HG03460 (cell line): Measurements from ENCODE around the gene ZSWIM6.

ENCODE experiments used
- ATAC-seq: cut with Tn5 transposase; IDR thresholded peaks from one replicate; pipeline ENCODE4 v1.9.1; 2021; ENCODE audit not compliant: unreplicated experiment

ZSWIM6 gene

DNA sequence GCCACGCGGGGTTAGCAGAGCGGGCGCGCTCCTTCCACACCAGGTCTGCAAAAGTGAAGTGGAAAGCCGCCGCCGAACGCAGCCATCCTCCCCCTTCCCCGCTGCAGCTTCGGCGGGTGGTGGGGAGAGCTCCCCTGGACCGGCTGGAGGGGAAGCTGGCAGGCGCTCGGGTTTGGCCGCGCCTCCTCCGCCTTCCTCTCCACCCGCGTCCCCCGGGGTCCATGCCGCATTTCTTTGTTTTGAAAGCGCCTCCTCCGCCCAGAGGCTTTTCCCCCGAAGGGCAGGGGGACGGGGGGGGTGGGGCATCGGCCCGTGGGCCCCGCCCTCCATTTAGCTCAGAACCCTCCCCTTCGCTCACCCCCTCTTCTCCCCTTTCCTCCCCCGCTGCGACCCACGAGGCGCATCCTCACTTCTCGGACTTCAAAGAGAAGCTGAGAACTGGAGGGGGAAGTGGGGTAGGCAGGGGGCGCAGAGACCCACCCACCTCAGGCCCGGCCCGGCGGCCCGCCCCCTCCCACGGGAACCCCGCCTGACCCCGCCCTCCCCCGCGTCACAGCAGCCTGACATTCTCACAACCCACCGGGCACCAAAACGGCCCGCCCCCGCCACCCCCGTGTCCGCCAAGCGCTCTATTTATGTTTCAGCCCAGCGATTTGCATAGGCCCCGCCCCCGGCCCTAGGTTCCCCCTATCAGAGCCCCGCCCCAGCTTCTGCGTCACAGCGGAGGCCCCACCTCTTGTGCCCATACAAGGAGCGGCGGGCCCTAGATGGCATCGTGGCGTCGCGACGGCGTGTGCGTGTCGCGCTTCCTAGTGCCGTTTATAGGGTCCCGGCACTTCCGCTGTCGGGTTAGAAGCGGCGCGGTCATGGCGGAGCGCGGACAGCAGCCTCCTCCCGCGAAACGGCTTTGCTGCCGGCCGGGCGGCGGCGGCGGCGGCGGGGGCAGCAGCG lies at the start of gene ZSWIM6:
Gene ZSWIM6, plus strand, starts transcription at position 852 of the 951 bp plus-strand sequence. Its CDS starts 15 bp downstream, at position 867.
- ATAC-seq: peak; percentile 79

DNA sequence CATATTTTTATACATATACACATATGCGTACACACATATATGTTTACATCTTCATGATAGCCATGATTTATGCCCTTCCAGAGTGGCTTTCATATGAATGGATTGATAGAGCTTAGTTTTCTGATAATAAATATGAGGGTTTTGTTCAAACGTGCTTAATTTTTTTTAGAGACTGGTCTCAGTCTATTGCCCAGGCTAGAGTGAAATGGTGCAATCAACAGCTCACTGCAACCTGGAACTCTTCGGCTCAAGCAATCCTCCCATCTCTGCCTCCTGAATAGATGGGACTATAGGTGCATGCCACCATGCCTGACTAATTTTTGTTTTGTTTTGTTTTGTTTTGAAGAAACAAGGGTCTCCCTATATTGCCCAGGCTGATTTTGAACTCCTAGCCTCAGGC lies 48.6 kb upstream of the ZSWIM6 start:
- no peak for ATAC-seq

DNA sequence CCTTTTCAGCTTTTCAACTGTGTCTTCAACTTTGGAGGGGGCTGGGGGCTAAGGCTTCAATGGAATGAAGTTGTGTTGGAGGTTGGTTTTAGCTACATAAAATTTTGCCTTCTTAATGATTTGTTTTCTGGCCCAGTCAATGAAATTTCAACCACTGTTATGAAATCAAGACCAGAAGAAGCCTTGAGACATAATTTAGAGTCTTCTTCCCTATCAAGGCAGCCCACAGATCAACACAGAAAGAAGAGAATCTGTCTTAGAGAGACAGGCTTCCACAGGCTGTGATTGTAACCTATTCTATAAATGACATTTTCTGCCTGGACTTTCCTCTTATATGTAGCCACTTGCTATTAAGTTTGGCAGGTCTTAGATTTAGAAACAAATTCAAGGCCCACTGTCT lies 46.5 kb upstream of the ZSWIM6 start:
- ATAC-seq: no peak

DNA sequence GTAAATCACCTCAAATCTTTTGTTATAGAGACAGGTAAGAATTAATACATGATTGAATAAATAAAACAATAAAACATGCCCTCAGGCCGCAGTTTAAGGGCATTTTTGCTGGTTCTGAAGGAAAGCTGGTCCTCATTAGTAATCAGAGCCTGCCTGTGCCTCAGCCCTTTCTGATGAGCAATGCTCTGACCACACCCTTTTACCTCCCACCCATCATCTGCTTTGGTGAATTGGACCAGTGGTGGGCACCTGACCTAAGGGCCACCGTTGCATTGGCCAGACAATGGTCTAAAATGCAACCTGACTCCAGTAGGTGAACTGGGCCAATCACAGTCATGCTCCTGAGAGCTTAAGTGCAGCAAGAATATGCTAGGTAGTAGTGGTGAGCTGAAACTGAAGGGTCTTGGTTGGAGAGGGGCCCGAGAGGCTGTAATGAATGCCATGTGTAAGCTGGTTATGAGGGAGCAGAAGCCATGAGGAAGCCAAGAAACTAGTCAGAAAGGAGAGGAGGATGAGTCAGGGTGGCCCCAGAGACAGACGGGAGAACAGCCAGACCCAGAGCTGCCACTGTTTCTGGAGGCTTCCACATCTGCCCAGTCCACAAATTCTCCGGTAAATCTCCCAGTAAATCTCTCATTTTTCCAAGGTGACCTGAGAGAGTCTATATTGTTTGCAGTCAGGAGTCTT lies 45.5 kb upstream of the ZSWIM6 start:
- no peak for ATAC-seq

DNA sequence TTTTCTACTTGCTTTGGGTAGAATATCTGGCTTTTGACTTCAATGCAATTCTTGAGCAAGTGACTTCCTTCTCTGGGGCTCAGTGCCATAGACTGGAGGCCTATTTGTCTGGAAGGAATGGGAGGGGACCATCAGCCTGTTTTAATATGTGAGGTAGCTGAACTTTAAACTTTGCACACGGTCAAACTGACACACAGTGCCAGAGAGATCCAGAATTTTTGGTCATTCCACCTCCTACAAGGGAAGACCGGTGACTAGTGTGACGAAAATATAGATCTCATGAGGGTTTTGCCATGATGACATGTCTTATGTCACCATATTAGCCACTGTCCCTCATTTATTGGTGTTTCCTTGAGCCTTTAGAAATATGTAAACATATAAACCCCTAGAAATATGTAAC lies 44.6 kb upstream of the ZSWIM6 start:
- no peak for ATAC-seq

DNA sequence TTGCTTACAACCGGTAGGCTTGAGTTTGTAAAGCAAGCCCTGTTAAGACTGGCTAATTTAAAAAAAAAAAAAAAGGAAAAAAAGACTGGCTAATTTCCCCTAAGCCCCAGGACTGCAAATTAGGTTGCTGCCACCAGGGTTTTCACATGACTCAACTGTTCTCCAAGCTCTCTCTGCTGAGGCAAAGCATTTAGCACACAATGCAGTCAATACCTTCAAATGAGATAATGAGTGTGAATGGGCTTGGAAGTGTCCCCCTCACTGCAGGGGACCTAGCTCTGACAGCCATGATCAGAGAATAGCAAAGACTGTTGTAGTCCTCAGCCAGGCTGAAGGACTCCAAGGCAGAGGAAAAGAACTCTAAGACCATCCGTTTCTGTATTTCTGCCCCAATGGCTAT lies 42.8 kb upstream of the ZSWIM6 start:
- no peak for ATAC-seq

DNA sequence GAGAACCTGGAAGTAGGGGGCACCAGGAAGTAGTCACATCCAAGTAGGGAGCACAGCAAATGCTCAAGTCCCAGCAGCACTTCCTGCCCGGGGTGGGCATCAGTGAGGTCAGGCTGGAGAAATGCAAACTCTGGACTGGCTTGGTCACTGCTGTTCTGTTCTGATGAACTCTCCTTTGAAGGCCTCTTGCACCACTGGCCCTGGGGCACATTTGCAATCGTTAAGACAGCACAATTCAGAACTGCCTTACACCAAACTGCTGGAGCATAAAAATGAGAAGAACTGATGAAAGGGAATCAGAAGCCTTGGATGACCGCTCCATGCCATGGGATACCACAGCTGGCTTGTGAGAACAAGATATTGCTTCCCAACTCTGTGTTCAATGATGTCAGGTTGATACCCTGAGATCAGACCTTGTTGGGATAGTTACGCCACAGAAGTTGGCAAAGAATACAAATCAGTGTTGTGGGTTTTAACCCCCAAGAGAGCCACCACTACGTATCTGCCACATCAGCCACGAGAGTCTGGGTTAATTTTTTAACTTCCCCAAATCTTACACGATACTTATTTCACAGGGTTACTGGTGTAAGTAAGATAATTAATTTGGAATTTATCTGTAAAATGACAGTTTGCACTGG lies 42.3 kb upstream of the ZSWIM6 start:
- ATAC-seq: no peak

DNA sequence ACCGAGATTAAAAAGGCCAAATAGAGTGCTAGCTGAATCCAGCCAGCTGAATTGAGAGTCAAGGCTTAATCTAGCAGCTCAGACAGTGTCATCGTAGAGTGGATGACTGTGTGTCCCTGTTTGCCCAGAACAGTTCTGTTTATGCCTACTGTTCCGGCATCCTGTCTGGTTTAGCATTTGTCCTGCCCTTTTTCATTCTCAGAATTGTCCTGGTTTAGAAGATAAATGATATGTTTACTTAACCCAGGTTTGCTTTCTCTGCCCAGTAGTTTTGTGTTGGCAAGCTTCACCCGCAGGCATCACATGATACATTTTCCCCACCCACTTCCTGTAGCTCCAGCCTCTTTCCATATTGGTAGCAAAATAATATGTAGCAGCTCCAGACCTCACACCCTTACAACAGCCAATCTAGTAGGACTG lies 41.3 kb upstream of the ZSWIM6 start:
- ATAC-seq: no peak

DNA sequence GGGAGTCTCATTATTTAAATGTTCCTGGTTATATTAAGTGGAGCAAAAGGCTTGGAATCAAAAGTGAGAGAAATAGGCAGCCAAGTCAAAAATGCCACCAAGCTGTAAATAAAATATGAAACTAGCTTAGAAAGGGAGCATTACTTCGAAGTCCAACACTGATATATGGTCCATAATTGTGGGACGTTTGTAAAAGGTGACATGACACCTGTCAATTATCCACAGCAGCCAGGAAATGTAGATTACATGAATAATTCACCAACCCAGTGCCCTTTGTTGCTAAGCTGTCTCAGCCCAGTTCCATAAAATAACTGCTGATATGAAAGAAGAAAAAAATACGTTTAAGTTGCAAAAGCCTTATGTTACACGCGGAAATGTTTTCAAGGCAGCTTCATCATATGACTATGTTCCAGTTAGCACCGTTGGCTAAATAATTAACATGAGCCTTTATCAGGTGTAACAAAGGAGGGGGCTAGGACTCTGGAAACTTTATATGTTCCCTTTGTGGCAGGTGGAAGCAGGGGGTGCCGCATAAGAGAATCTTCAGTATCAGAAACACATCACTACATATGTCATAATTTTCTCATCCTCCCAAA lies 39.9 kb upstream of the ZSWIM6 start:
- ATAC-seq: no peak

DNA sequence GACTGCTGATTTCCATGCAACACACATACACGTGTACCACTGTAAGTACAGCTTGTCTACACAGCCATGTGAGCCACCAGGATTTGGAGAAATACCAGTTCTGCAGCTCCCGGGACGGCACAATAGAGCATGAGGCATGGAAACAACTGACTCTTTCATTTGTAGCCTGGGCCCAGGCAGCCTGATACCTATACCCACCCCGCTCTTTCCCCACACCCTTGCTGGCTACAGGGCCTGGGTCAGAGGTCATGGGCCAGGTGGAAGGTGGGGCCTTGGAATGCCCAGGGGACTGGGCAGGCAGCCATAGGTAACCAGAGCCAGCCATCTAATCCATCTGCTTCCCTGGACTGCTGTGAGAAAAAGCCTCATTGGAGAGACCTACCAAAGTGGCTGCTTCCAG lies 39.0 kb upstream of the ZSWIM6 start:
- no peak for ATAC-seq

DNA sequence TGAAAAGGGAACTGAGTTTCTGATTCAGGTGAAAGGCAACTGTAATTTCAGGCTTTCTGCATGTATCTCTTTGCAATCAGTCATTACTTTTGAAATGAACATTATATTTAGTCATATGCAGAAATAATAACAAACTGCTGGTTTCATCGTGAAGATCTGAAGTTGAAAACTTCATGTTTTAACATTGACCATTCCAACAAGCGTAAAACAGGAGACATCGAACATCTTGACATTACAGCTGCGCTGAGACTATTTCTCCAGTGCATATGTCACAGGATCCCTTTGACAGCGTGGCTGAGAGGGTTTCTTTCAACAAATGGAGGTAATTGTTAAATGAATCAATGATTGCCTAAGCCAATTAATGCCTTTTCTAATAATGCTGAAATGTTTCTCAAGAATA lies 38.2 kb upstream of the ZSWIM6 start:
- no peak for ATAC-seq

DNA sequence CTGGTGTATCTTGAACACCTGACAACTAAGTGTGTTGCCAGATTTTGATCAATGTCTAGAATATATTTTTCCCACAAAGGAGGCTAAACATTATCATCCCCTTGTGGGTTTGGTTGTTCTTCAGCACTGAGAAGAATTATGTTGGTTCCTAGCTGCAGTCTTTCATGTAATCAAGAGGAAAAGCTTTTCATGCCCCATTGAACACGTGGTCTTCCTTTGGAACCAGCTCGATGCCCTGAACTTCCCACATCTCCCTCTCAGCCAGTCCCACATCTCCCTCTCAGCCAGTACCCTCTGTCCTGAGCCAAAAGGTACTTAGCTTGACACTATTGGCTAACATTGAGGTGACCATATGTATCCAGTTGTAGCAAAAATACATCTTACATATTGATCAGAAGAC lies 36.7 kb upstream of the ZSWIM6 start:
- no peak for ATAC-seq

DNA sequence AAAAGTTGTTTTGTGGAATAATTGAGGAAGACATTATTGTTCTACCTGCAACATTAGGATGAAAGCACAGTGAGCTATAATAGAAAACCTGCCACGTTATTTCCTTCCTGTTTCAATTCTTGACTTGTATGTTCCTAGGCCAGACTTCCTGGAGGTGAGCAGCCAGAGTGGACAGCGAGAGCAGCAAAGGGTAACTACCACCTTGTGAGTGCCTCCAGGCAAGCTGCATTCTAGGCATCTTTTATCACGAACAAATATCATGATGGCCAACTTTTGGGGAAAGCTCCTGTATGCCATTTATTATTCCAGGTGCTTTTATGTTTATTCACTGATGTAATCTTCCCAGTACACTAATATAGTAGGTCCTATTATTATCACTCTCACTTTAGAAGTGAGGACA lies 34.0 kb upstream of the ZSWIM6 start:
- ATAC-seq: no peak

DNA sequence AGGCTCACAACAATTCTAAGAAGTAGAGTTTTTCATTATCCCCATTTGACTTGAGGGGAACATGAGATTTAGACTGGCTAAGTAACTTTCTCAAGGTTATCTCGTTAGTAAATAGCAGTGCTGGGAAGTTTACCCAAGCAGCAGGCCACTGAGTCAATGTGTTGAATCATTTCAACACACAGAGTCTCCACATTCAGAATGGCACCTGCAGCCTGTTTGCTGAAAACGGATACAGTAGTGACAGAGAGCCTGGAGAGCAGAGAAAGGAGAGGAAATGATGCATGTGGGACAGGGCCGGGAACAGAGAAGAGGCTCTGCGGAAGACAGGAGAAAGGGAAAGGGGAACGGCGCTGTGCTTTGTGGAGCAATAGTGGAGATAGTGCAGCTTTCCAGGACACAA lies 33.5 kb upstream of the ZSWIM6 start:
- no peak for ATAC-seq

DNA sequence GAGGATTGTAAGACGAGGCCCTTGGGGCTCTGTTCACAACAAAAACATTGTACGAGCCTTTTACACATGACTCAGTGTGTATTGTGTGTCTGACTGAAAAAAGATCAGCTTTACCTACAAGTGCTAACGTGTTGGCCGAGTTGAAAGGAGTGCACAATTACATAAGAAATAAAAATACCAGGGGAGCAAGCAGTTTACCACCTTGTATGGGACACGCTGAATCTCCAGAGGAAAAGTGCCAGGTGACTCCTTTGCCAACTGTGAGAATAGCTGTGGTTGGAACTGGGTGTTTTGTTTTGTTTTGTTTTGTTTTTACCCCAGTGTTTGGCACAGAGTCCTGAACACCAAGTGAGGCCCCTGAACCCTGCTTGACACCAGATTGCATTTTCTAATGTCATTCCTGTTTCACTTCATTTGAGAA lies 32.8 kb upstream of the ZSWIM6 start:
- no peak for ATAC-seq

DNA sequence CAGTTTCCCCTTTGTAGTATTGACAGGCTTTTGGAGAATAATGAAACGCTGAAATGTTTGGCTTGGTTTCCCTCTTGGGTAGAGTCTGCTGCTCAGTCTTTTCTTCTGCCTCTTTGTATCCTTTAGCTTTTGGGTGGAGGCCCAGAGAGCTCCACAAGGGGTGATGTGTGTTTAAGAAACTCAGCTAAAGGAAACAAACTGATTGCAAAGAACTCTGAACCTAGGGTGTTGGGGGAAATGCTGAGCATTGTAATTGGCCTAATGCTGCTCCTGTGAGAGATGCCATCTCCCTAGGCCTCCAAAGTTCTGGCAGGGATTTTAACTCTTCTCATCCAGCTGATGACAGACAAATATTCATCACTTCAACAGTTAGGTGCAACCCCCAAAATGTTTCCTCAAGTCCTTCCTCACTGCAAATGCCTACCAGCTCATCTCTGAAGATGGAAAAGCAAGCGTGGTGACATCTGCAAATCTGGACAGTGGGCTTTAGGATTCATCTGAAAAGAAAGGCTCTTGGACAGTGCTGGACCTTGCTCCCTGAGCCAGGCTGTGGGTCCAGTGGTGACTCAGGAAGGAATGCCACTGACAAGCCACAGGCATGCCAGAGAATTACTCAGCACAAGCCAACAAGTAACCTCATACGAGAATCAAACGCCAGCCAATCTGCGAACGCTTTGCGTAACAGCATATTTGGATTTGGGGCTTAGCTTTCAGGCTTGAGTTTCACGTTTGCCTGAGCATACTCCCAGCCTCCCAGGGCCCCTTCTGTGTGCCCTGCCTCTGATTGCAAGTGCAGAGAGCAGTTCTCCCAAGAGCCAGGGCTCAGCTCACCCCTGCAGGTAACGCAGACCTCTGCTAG lies 30.5 kb upstream of the ZSWIM6 start:
- no peak for ATAC-seq

DNA sequence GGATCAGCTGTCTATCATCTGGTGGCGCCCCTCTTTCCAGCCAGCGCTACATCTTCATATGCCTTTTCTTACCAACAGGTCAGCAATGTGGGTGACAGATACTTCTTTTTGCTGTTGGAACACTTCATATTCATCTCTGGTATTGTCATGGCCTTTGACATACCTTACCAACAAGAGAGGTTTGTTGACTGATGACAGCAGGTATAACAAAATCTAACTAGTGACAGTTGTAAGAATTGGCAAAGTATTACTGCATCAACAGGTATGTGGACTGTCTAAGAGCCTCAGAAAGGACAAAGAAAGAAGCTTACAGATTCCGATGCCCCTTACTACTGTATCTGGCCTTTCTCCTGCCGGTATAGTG lies 29.9 kb upstream of the ZSWIM6 start:
- ATAC-seq: no peak

DNA sequence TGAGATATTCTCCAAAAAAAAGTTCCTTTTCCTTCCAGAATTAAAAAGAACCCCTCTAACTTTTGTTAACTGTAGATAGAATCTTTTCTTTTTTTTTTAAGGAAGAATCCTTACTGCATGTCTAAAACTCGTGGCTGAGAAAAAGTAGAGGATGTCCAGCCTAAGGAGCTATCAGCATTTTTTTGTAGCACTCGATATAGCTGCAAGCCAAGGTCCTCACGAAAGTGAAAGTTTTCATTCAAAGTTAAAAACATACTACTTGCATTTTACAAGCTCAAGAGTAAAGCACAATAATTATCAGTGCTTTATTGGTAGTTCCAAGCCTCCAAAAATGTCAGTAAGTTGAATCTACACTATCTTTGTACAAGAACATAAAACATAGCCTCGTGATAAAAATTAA lies 28.7 kb upstream of the ZSWIM6 start:
- ATAC-seq: no peak

DNA sequence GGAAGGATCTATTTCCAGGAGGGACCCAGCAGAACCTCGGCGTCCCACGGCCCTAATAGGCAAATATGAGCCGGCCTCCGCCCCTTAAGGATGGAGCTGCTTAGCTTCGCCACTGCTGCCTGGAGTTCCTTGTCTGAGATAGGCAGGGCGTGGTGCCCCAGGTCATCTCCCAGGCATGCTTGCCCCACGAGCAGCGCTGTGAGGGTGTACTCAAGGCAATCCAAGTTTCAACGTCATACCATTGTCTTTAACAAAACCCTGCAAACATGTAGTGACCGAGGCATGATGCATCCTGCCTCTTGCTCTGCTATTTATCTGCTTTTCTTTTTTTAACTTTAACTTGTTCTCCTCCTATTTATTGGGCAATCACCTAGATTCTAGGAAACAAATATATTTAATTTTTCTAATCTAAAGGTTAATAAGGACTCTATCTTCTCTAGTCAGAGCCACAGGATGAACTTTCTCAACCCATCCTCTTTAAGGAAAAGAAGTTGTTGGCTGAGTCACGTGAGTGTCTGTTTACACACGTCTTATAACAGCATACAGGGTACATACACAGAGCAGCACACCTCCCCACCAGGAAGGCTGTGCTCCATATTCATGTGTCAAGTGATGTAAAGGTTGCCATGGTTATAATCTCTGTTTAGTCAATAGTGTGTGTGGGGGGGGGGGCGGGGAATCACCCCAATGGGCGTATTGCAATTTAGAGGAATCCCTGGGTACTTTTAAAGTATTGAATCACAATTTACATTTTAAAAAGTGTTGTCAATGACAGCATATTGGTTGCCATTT lies 27.3 kb upstream of the ZSWIM6 start:
- ATAC-seq: no peak
